HG03135 (cell line): ENCODE measurements around the gene HTT-AS.
"Not testable (repeated sequence)": the region's sequence is repeated elsewhere in the genome, so short reads cannot be mapped to it uniquely, and the experiment has no call there.

Experiments used
- ATAC-seq: cut with Tn5 transposase; IDR thresholded peaks from one replicate; pipeline ENCODE4 v1.9.1; 2021; ENCODE audit warnings: mild to moderate bottlenecking, moderate library complexity; ENCODE audit not compliant: unreplicated experiment

HTT-AS gene

GRCh38 chr4:3074078-3074845, at the start of gene HTT-AS, which contains the start of gene HTT:
Gene HTT-AS (minus strand): TSS chr4:3074538.
Gene HTT (plus strand): TSS chr4:3074681. CDS start chr4:3074826, 145 bp downstream.
- ATAC-seq, result peak; percentile 75

- ATAC-seq, result no peak
Measured at GRCh38 chr4:3123181-3123671, 48.9 kb upstream of the HTT-AS start.

- ATAC-seq, result no peak
Measured at GRCh38 chr4:3122081-3122563, 47.8 kb upstream of the HTT-AS start.

GRCh38 chr4:3121596-3121995, 47.3 kb upstream of the HTT-AS start:
- ATAC-seq, result no peak

GRCh38 chr4:3121110-3121509, 46.8 kb upstream of the HTT-AS start:
- no peak for ATAC-seq

GRCh38 chr4:3119464-3119863, 45.1 kb upstream of the HTT-AS start:
- ATAC-seq, result no peak

GRCh38 chr4:3118312-3118711, 44.0 kb upstream of the HTT-AS start:
- no peak for ATAC-seq

GRCh38 chr4:3116955-3117354, 42.6 kb upstream of the HTT-AS start:
- ATAC-seq, result no peak

- ATAC-seq, result no peak
Measured at GRCh38 chr4:3115637-3116270, 41.4 kb upstream of the HTT-AS start.

- no peak for ATAC-seq
Measured at GRCh38 chr4:3114377-3114776, 40.0 kb upstream of the HTT-AS start.

- ATAC-seq, result no peak
Measured at GRCh38 chr4:3112609-3113469, 38.5 kb upstream of the HTT-AS start.

GRCh38 chr4:3112201-3112600, 37.9 kb upstream of the HTT-AS start:
- no peak for ATAC-seq

- ATAC-seq, result no peak
Measured at GRCh38 chr4:3111461-3111860, 37.1 kb upstream of the HTT-AS start.

GRCh38 chr4:3108211-3108610, 33.9 kb upstream of the HTT-AS start:
- no peak for ATAC-seq

GRCh38 chr4:3107691-3108121, 33.4 kb upstream of the HTT-AS start:
- no peak for ATAC-seq

- no peak for ATAC-seq
Measured at GRCh38 chr4:3107271-3107670, 32.9 kb upstream of the HTT-AS start.

GRCh38 chr4:3106339-3107186, 32.2 kb upstream of the HTT-AS start:
- peak; percentile 94 for ATAC-seq

- no peak for ATAC-seq
Measured at GRCh38 chr4:3098346-3098745, 24.0 kb upstream of the HTT-AS start.

- ATAC-seq, result no peak
Measured at GRCh38 chr4:3096202-3096601, 21.9 kb upstream of the HTT-AS start.

- ATAC-seq, result not testable (repeated sequence)
Measured at GRCh38 chr4:3094701-3095100, 20.4 kb upstream of the HTT-AS start.
